WTC11 (cell line): ENCODE results near the gene OGDH.

Experiments used
- SP1 ChIP-seq: sonication (generic); formaldehyde crosslinking; conservative IDR thresholded peaks from 2 replicates; pipeline ENCODE4 v1.8.1; 2022; ENCODE audit warnings: missing genetic modification reagents
- TF ChIP-seq, protein P1 (sequence below): fragments of 200-600 bp; IDR thresholded peaks from 2 replicates; pipeline ENCODE4 v1.8.0; 2022; ENCODE audit warnings: antibody characterized with exemption
- TF ChIP-seq, protein P2 (sequence below): sonication (generic); formaldehyde crosslinking; IDR thresholded peaks from 2 replicates; pipeline ENCODE4 v1.8.1; 2022; ENCODE audit warnings: missing genetic modification reagents, borderline replicate concordance

DNA sequence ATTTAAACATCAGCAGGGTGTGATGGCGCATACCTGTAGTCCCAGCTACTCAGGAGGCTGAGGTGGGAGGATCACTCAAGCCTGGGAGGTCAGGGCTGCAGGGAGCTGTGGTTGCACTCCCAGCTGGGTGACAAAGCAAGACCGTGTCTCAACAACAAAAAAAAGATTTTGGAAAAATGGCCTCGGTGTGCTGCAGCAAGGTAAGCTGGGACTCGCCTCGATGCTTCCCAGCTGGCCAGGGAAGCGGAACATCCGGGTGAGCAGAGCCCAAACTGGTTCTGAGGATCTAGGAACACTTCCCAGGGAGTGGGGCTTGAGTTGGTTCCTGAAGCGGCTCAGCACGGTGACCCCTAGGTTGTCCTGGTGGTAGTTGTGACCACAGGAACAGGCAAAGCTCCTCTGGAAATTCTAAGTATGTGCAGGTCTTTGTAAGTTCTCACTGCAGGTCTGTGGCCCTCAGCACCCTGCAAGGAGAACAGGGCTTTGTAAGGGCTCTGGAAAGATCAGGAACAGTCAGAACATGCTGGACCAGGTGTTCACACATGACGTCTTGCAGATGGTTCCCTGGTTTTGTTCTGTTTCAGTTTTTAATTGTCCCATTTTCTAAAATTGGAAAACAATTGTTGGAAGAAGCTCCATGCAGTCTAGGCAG lies 103.6 kb downstream of the OGDH start:
- TF ChIP-seq, protein P1, sequence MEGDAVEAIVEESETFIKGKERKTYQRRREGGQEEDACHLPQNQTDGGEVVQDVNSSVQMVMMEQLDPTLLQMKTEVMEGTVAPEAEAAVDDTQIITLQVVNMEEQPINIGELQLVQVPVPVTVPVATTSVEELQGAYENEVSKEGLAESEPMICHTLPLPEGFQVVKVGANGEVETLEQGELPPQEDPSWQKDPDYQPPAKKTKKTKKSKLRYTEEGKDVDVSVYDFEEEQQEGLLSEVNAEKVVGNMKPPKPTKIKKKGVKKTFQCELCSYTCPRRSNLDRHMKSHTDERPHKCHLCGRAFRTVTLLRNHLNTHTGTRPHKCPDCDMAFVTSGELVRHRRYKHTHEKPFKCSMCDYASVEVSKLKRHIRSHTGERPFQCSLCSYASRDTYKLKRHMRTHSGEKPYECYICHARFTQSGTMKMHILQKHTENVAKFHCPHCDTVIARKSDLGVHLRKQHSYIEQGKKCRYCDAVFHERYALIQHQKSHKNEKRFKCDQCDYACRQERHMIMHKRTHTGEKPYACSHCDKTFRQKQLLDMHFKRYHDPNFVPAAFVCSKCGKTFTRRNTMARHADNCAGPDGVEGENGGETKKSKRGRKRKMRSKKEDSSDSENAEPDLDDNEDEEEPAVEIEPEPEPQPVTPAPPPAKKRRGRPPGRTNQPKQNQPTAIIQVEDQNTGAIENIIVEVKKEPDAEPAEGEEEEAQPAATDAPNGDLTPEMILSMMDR: no peak
- TF ChIP-seq, protein P2, sequence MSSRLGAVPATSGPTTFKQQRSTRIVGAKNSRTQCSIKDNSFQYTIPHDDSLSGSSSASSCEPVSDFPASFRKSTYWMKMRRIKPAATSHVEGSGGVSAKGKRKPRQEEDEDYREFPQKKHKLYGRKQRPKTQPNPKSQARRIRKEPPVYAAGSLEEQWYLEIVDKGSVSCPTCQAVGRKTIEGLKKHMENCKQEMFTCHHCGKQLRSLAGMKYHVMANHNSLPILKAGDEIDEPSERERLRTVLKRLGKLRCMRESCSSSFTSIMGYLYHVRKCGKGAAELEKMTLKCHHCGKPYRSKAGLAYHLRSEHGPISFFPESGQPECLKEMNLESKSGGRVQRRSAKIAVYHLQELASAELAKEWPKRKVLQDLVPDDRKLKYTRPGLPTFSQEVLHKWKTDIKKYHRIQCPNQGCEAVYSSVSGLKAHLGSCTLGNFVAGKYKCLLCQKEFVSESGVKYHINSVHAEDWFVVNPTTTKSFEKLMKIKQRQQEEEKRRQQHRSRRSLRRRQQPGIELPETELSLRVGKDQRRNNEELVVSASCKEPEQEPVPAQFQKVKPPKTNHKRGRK (CRISPR knock-in tag): no peak
- no peak for TF ChIP-seq SP1 (CRISPR knock-in tag)
